Caco-2 (cell line): ENCODE results near the gene QDPR. TPM values are rescaled to one million over a fixed set of nuclear protein-coding genes. Genes with fewer than 3 reads are reported as not detected.
"Not testable (repeated sequence)": the region's sequence is repeated elsewhere in the genome, so short reads cannot be mapped to it uniquely, and the experiment has no call there.

Source experiments
- BruUV-seq: library from RNA; stranded (reverse); fragments of 400-500 nt; replicated peaks from 2 replicates; lab custom pipeline; 2021; lab: Mats Ljungman, UMichigan
- CTCF ChIA-PET: fragments of 300-600 bp; sonication (Branson Sonifier 250); formaldehyde crosslinking; loops from one replicate; lab custom pipeline; 2022; ENCODE audit warnings: antibody characterized with exemption; lab: Charles Lee
- POLR2A ChIA-PET: fragments of 300-600 bp; sonication (Branson Sonifier 250); formaldehyde crosslinking; loops from one replicate; lab custom pipeline; 2022; ENCODE audit warnings: antibody characterized with exemption; lab: Charles Lee
- DNase-seq, 2 experiments: peaks; one replicate each; pipeline versions ENCODE4 v3.0.0 to v3.0.0-alpha.2; 2020 to 2022
- H3K27me3 ChIP-seq: replicated peaks from 2 replicates; pipeline ENCODE4 v1.6.0; 2011; ENCODE audit warnings: low read length; ENCODE audit not compliant: control insufficient read depth, insufficient read depth
- H3K36me3 ChIP-seq: 2 replicates; pipeline ENCODE4 v1.5.1; 2011; ENCODE audit warnings: low read length; ENCODE audit not compliant: control insufficient read depth, insufficient read depth
- H3K4me1 ChIP-seq: fragments of 250-450 bp; sonication (Bioruptor Pico); 2 replicates; pipeline ENCODE4 v1.5.1; 2020; ENCODE audit warnings: mild to moderate bottlenecking
- H3K4me3 ChIP-seq: 2 replicates; pipeline ENCODE4 v1.5.1; 2011; ENCODE audit warnings: low read depth, mild to moderate bottlenecking, control low read depth, low read length
- H3K9me3 ChIP-seq: fragments of 250-450 bp; sonication (Bioruptor Pico); 2 replicates; pipeline ENCODE4 v1.5.1; 2020; ENCODE audit warnings: mild to moderate bottlenecking, moderate library complexity
- H3K27ac Mint-ChIP-seq: one replicate; pipeline ENCODE4 v1.8.0; 2022; ENCODE audit warnings: mixed read lengths; ENCODE audit not compliant: unreplicated experiment
- H3K27me3 Mint-ChIP-seq: one replicate; pipeline ENCODE4 v1.8.0; 2022; ENCODE audit warnings: mixed read lengths; ENCODE audit not compliant: insufficient read depth, unreplicated experiment
- H3K36me3 Mint-ChIP-seq: one replicate; pipeline ENCODE4 v1.8.0; 2022; ENCODE audit warnings: mild to moderate bottlenecking, mixed read lengths; ENCODE audit not compliant: insufficient read depth, unreplicated experiment
- H3K4me1 Mint-ChIP-seq: one replicate; pipeline ENCODE4 v1.8.0; 2022; ENCODE audit warnings: low read depth, mixed read lengths; ENCODE audit not compliant: unreplicated experiment
- H3K4me3 Mint-ChIP-seq: one replicate; pipeline ENCODE4 v1.8.0; 2022; ENCODE audit warnings: mild to moderate bottlenecking, moderate library complexity, mixed read lengths; ENCODE audit not compliant: unreplicated experiment
- H3K9me3 Mint-ChIP-seq: one replicate; pipeline ENCODE4 v1.8.0; 2022; ENCODE audit warnings: mixed read lengths; ENCODE audit not compliant: unreplicated experiment
- intact Hi-C: fragments of 100-400 bp; cut with micrococcal nuclease; formaldehyde crosslinking; loops from one replicate; pipeline ENCODE4 v1.10.0; 2022; ENCODE audit not compliant: unreplicated experiment
- total RNA-seq: library from RNA; stranded (reverse); gene quantifications from 2 replicates; pipeline ENCODE4 v1.2.3, GENCODE V29; 2022
- TF ChIP-seq, protein P1 (sequence below), 2 experiments: fragments of 200-600 bp in 1 of 2; IDR thresholded peaks; 1 replicate in 1 of 2; 2 replicates in 1 of 2; pipeline versions ENCODE4 v1.5.1 to v1.8.0; 2011 to 2022; ENCODE audit warnings: antibody characterized with exemption in 1 of 2, control low read depth in 1 of 2, inconsistent platforms in 1 of 2, low read depth in 1 of 2, low read length in 1 of 2, mild to moderate bottlenecking in 1 of 2, moderate library complexity in 1 of 2; ENCODE audit not compliant: insufficient read depth in 1 of 2, severe bottlenecking in 1 of 2, unreplicated experiment in 1 of 2

QDPR gene
- total RNA-seq, 1 experiment from 2014 or later, result 47.3 TPM

DNA sequence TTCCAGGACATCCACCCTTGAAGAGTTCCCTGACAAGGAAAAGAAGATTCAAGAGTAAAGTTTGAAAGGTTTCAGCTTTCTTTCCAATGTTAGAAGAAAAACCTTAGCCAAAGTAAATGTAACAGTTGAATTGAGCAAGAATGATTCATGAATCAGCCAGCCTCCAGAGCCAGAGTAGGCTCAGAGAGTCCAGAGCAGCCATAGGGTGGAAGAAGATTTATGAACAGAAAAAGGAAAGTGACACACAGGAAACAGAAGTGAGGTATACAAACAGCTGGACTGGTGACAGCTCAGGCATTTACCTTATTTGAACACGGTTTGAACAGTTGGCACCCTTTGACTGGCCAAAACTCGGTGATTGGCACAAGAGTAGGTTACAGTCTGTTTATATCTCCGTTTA is 63.2 kb downstream of the QDPR start:
- Mint-ChIP-seq H3K4me1 (no peaks in the 10 kb centered on the region), H3K27me3 (peaks cover 18% of the 10 kb centered on the region), H3K4me3 (no peak overlapping the region), H3K27ac (no peak overlapping the region), H3K36me3 (no peaks in the 10 kb centered on the region), H3K9me3 (peaks cover 9% of the 10 kb centered on the region)
- H3K4me3 ChIP-seq, result no peak overlapping the region
- no peaks in the 10 kb centered on the region for H3K9me3 ChIP-seq
- H3K4me1 ChIP-seq, result no peaks in the 10 kb centered on the region
- BruUV-seq, result no TSS peak
- H3K36me3 ChIP-seq, result no peaks in the 10 kb centered on the region
- ChIA-PET CTCF (no interaction called here), POLR2A (no interaction called here)
- intact Hi-C loops, result no loop called here
- TF ChIP-seq, protein P1, sequence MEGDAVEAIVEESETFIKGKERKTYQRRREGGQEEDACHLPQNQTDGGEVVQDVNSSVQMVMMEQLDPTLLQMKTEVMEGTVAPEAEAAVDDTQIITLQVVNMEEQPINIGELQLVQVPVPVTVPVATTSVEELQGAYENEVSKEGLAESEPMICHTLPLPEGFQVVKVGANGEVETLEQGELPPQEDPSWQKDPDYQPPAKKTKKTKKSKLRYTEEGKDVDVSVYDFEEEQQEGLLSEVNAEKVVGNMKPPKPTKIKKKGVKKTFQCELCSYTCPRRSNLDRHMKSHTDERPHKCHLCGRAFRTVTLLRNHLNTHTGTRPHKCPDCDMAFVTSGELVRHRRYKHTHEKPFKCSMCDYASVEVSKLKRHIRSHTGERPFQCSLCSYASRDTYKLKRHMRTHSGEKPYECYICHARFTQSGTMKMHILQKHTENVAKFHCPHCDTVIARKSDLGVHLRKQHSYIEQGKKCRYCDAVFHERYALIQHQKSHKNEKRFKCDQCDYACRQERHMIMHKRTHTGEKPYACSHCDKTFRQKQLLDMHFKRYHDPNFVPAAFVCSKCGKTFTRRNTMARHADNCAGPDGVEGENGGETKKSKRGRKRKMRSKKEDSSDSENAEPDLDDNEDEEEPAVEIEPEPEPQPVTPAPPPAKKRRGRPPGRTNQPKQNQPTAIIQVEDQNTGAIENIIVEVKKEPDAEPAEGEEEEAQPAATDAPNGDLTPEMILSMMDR (IDR thresholded peaks at IDR 0.05; ENCODE audit: insufficient read depth in 1 of 2, low read depth in 1 of 2, low read length in 1 of 2, severe bottlenecking in 1 of 2, unreplicated experiment in 1 of 2), result no peak
- no peak for DNase-seq
- H3K27me3 ChIP-seq, result no peaks in the 10 kb centered on the region

DNA sequence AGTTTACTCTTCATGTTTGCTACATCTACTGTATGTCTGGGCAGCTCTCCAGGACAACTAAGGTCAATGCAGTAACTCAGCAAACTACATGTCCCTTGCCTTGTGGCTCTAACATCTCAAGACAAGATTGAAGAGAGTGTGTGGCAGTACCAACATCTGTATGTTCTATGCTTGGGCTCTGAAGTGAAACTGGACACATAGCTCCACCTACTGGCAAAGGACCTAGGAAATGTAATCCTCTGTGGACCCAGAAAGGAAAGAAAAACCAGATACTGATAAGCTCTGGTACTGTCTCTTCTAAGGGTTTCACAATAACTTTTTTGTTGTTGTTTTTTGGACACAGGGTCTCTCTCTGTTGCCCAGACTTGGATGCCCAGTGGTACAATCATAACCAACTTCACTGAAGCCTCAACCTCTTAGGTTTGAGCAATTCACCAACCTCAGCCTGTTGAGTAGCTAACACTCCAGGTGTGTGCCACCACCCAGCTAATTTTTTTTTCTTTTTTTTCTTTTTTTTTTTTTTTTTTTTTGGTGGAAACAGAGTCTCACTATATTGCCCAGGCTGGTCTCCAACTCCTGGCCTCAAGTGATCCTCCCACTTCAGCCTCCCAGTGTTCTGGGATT is 64.1 kb downstream of the QDPR start:
- peaks cover 18% of the 10 kb centered on the region for H3K27me3 Mint-ChIP-seq
- no peaks in the 10 kb centered on the region for H3K36me3 Mint-ChIP-seq
- no TSS peak for BruUV-seq
- no peak overlapping the region for H3K4me3 Mint-ChIP-seq
- DNase-seq, result peak; percentile 57 to 70
- H3K9me3 ChIP-seq, result no peaks in the 10 kb centered on the region
- ChIA-PET POLR2A (no interaction called here), CTCF (interaction anchor here (0.6 to 1.7 kb wide), 12 partner anchors 19 to 683 kb away, joined by 3 to 11 read pairs (median 4); no protein-coding TSS in a partner anchor)
- no peak overlapping the region for H3K4me3 ChIP-seq
- H3K27ac Mint-ChIP-seq, result no peak overlapping the region
- H3K36me3 ChIP-seq, result no peaks in the 10 kb centered on the region
- H3K4me1 ChIP-seq, result no peaks in the 10 kb centered on the region
- H3K4me1 Mint-ChIP-seq, result no peaks in the 10 kb centered on the region
- TF ChIP-seq, protein P1 (IDR thresholded peaks at IDR 0.05; ENCODE audit: insufficient read depth in 1 of 2, low read depth in 1 of 2, low read length in 1 of 2, severe bottlenecking in 1 of 2, unreplicated experiment in 1 of 2), result peak; percentile 58 to 76
- intact Hi-C loops, result loop anchor here (1.0 to 2.0 kb wide), 5 partner anchors 100 to 1157 kb away; no protein-coding TSS in a partner anchor
- no peaks in the 10 kb centered on the region for H3K27me3 ChIP-seq
- H3K9me3 Mint-ChIP-seq, result peaks cover 8% of the 10 kb centered on the region

DNA sequence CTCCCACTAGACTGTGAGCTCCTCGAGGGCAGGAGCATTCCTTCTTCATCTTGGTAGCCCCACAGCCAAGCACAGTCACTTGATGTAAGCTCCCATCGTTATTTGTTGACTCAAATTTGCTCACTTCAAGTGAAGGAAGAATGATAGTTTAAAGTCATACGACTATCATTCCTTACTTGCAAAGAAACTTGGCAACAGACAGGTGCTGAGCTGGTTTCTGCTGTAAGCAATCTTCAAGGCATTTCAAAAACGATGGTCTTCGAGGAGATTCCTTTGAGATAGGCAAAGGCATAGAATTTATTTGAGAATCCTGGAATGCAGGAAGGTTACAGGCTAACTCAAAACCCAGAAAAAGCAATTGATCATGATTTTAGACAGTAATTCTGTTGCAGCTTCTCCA is 64.8 kb downstream of the QDPR start:
- H3K36me3 ChIP-seq, result no peaks in the 10 kb centered on the region
- DNase-seq, result no peak
- Mint-ChIP-seq H3K27me3 (peaks cover 13% of the 10 kb centered on the region), H3K4me3 (no peak overlapping the region), H3K4me1 (no peaks in the 10 kb centered on the region), H3K9me3 (peaks cover under 1% of the 10 kb centered on the region), H3K27ac (no peak overlapping the region), H3K36me3 (no peaks in the 10 kb centered on the region)
- CTCF ChIA-PET, result interaction anchor here (0.6 to 1.7 kb wide), 5 partner anchors 22 to 682 kb away, joined by 3 to 10 read pairs (median 4); no protein-coding TSS in a partner anchor
- intact Hi-C loops, result loop anchor here (1.0 to 2.0 kb wide), 5 partner anchors 100 to 1156 kb away; no protein-coding TSS in a partner anchor
- POLR2A ChIA-PET, result no interaction called here
- H3K9me3 ChIP-seq, result no peaks in the 10 kb centered on the region
- H3K4me3 ChIP-seq, result no peak overlapping the region
- TF ChIP-seq, protein P1 (IDR thresholded peaks at IDR 0.05; ENCODE audit: insufficient read depth in 1 of 2, low read depth in 1 of 2, low read length in 1 of 2, severe bottlenecking in 1 of 2, unreplicated experiment in 1 of 2), result no peak
- BruUV-seq, result no TSS peak
- H3K4me1 ChIP-seq, result no peaks in the 10 kb centered on the region
- H3K27me3 ChIP-seq, result no peaks in the 10 kb centered on the region

DNA sequence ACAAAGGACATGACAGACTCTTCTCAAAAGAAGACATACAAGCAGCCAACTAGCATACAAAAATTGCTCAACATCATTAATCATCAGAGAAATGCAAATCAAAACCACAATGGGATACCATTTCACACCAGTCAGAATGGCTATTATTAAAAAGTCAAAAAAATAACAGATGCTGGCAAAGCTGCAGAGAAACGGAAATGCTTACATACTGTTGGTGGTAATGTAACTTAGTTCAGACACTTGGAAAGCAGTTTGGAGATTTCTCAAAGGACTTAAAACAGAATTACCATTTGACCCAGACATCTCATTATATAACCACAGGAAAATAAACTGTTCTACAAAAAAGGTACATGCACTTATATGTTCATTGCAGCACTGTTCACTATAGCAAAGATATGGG is 69.4 kb downstream of the QDPR start:
- CTCF ChIA-PET, H3K9me3 ChIP-seq, DNase-seq, H3K36me3 ChIP-seq, H3K4me3 Mint-ChIP-seq, H3K4me1 Mint-ChIP-seq, H3K4me1 ChIP-seq, H3K9me3 Mint-ChIP-seq, H3K27me3 Mint-ChIP-seq, H3K4me3 ChIP-seq, intact Hi-C loops, H3K27me3 ChIP-seq, H3K27ac Mint-ChIP-seq, POLR2A ChIA-PET, BruUV-seq, H3K36me3 Mint-ChIP-seq: not testable (repeated sequence)
